Thyroid gland (tissue), 4 donors: ENCODE data around the gene RIC3.

Experiments
- POLR2A ChIP-seq, 2 donors: fragments of 450-650 bp; IDR thresholded peaks; one replicate each; pipeline ENCODE4 v1.6.1; 2017; ENCODE audit warnings: antibody characterized with exemption in 2 of 2, mild to moderate bottlenecking in 2 of 2, moderate library complexity in 1 of 2
- TF ChIP-seq, protein P1 (sequence below), 6 experiments: fragments of 200-600 bp in 3 of 6; fragments of 450-650 bp in 3 of 6; sonication (generic) in 3 of 6; IDR thresholded peaks; one replicate each; pipeline ENCODE4 v1.5.1; 2016 to 2019; ENCODE audit warnings: antibody characterized with exemption in 6 of 6, mild to moderate bottlenecking in 2 of 6, inconsistent platforms in 1 of 6, moderate library complexity in 1 of 6

DNA sequence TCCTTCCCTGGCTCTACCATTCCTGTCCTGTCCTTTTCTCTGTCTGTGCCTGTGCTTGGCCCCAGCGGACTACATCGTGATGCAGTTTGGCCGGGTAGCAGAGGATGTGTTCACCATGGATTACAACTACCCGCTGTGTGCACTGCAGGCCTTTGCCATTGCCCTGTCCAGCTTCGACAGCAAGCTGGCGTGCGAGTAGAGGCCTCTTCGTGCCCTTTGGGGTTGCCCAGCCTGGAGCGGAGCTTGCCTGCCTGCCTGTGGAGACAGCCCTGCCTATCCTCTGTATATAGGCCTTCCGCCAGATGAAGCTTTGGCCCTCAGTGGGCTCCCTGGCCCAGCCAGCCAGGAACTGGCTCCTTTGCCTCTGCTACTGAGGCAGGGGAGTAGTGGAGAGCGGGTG is 67.4 kb downstream of the RIC3 start:
- TF ChIP-seq, protein P1, sequence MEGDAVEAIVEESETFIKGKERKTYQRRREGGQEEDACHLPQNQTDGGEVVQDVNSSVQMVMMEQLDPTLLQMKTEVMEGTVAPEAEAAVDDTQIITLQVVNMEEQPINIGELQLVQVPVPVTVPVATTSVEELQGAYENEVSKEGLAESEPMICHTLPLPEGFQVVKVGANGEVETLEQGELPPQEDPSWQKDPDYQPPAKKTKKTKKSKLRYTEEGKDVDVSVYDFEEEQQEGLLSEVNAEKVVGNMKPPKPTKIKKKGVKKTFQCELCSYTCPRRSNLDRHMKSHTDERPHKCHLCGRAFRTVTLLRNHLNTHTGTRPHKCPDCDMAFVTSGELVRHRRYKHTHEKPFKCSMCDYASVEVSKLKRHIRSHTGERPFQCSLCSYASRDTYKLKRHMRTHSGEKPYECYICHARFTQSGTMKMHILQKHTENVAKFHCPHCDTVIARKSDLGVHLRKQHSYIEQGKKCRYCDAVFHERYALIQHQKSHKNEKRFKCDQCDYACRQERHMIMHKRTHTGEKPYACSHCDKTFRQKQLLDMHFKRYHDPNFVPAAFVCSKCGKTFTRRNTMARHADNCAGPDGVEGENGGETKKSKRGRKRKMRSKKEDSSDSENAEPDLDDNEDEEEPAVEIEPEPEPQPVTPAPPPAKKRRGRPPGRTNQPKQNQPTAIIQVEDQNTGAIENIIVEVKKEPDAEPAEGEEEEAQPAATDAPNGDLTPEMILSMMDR (IDR thresholded peaks at IDR 0.05): no peak
- TF ChIP-seq POLR2A (IDR thresholded peaks at IDR 0.05): no peak
